Mucosa of descending colon (tissue), 3 donors: ENCODE results near the gene TEX264. TPM values are rescaled to one million over a fixed set of nuclear protein-coding genes. Genes with fewer than 3 reads are reported as not detected.
A peak's percentile ranks its signal among the peaks of the same experiment; 100 is the strongest.

Source experiments
- ATAC-seq: fragments of 200-7000 bp; cut with Tn5 transposase; one replicate; pipeline ENCODE4 v1.9.1; 2020; ENCODE audit warnings: mild to moderate bottlenecking, moderate library complexity
- DNase-seq, 3 donors: peaks; one replicate each; pipeline ENCODE4 v3.0.0-alpha.2; 2020
- H3K36me3 ChIP-seq: fragments of 200-600 bp; one replicate; pipeline ENCODE4 v1.8.0; 2021; ENCODE audit warnings: low read depth, mild to moderate bottlenecking
- H3K4me1 ChIP-seq: fragments of 200-600 bp; one replicate; pipeline ENCODE4 v1.8.0; 2021; ENCODE audit warnings: low read depth, mild to moderate bottlenecking
- H3K4me3 ChIP-seq: fragments of 200-600 bp; one replicate; pipeline ENCODE4 v1.8.0; 2021; ENCODE audit warnings: mild to moderate bottlenecking
- H3K9me3 ChIP-seq: fragments of 200-600 bp; one replicate; pipeline ENCODE4 v1.8.0; 2021; ENCODE audit warnings: mild to moderate bottlenecking
- CTCF ChIP-seq: fragments of 200-600 bp; IDR thresholded peaks from one replicate; pipeline ENCODE4 v1.8.0; 2022; ENCODE audit warnings: antibody characterized with exemption, mild to moderate bottlenecking
- intact Hi-C, 2 donors: fragments of 100-400 bp; cut with DNase I in 1 of 2; cut with micrococcal nuclease in 1 of 2; formaldehyde crosslinking; loops; one replicate each; pipeline versions ENCODE4 v1.11.0 to v1.11.1; 2022; cut with DNase I, micrococcal nuclease
- total RNA-seq, 3 donors: library from RNA; stranded (reverse); fragmentation: NEBNext Ultra II Directional in 2 of 3; extraction: Animal tissue kit (Norgen Biotek cat#: 25700) in 2 of 3; gene quantifications; one replicate each; pipeline versions ENCODE4 v1.2.1 to v1.2.4, GENCODE V29; 2021 to 2023
- donor health status: DM: no; HTN: no; CAD: no; lungs with moderate emphysema.
- donor health status: DM: no; HTN: no; CAD: no.
- donor health status: DM: no; HTN: yes; CAD: no.

The TEX264 gene
- total RNA-seq, 3 donors from 2014 or later = 53.2 to 73.6 (median 59.1) TPM

- no peaks in the 10 kb centered on the region for H3K9me3 ChIP-seq
- H3K4me3 ChIP-seq = no peak overlapping the region
- DNase-seq (no peak), ATAC-seq (no peak)
- H3K36me3 ChIP-seq = no peaks in the 10 kb centered on the region
- no peak for TF ChIP-seq CTCF
- H3K4me1 ChIP-seq = peaks cover 20% of the 10 kb centered on the region
- intact Hi-C loops = no loop called here
Observed at GRCh38 chr3:51678186-51678585, 7.1 kb downstream of the TEX264 start.

GRCh38 chr3:51678641-51679040 lies 7.6 kb downstream of the TEX264 start:
- no peak for TF ChIP-seq CTCF
- H3K36me3 ChIP-seq = no peaks in the 10 kb centered on the region
- intact Hi-C loops = no loop called here

GRCh38 chr3:51679318-51679717 lies 8.3 kb downstream of the TEX264 start:
- intact Hi-C loops = no loop called here
- no peak for TF ChIP-seq CTCF
- peaks cover 20% of the 10 kb centered on the region for H3K4me1 ChIP-seq
- no peak for ATAC-seq
- no peaks in the 10 kb centered on the region for H3K9me3 ChIP-seq
- DNase-seq = peak in 1 of 3 donors; percentile 13
- no peaks in the 10 kb centered on the region for H3K36me3 ChIP-seq
- no peak overlapping the region for H3K4me3 ChIP-seq

More at GRCh38 chr3:51678641-51679040, 7.6 kb downstream of the TEX264 start:
- DNase-seq (peak in 1 of 3 donors; percentile 16), ATAC-seq (no peak)
- H3K9me3 ChIP-seq = no peaks in the 10 kb centered on the region
- peaks cover 20% of the 10 kb centered on the region for H3K4me1 ChIP-seq
- H3K4me3 ChIP-seq = no peak overlapping the region

GRCh38 chr3:51679777-51680176 lies 8.7 kb downstream of the TEX264 start:
- no peaks in the 10 kb centered on the region for H3K36me3 ChIP-seq
- H3K4me1 ChIP-seq = peaks cover 20% of the 10 kb centered on the region
- TF ChIP-seq CTCF = no peak
- intact Hi-C loops = no loop called here
- H3K4me3 ChIP-seq = no peak overlapping the region
- DNase-seq (no peak), ATAC-seq (no peak)
- no peaks in the 10 kb centered on the region for H3K9me3 ChIP-seq

- DNase-seq = peak in 1 of 3 donors; percentile 25
- Histone ChIP-seq H3K4me3 (no peak overlapping the region), H3K4me1 (peaks cover 20% of the 10 kb centered on the region), H3K36me3 (no peaks in the 10 kb centered on the region), H3K9me3 (no peaks in the 10 kb centered on the region)
- TF ChIP-seq CTCF = no peak
- no peak for ATAC-seq
- intact Hi-C loops = no loop called here
Observed at GRCh38 chr3:51680196-51680595, 9.1 kb downstream of the TEX264 start.

- Histone ChIP-seq H3K4me1 (peaks cover 20% of the 10 kb centered on the region), H3K4me3 (no peak overlapping the region), H3K9me3 (no peaks in the 10 kb centered on the region), H3K36me3 (no peaks in the 10 kb centered on the region)
- no peak for TF ChIP-seq CTCF
- DNase-seq = peak in 2 of 3 donors; percentile 13 to 39
- intact Hi-C loops = no loop called here
- ATAC-seq = peak; percentile 44
Observed at GRCh38 chr3:51680663-51681230, 9.7 kb downstream of the TEX264 start.
